Sigmoid colon (tissue), 7 donors: ENCODE results near the gene PHC2. TPM values are rescaled to one million over a fixed set of nuclear protein-coding genes. Genes with fewer than 3 reads are reported as not detected.

ENCODE experiments used
- DNase-seq: peaks from one replicate; pipeline ENCODE4 v3.0.0-alpha.2; 2019
- H3K27ac ChIP-seq, 4 donors: fragments of 200-600 bp; sonication (generic); one replicate each; pipeline ENCODE4 v1.5.1; 2016 to 2019; ENCODE audit warnings: mild to moderate bottlenecking in 1 of 4
- H3K27me3 ChIP-seq, 3 donors: fragments of 200-600 bp; sonication (generic); one replicate each; pipeline ENCODE4 v1.5.1; 2019; ENCODE audit warnings: mild to moderate bottlenecking in 1 of 3
- H3K36me3 ChIP-seq, 4 donors: fragments of 200-600 bp; sonication (generic); one replicate each; pipeline ENCODE4 v1.5.1; 2016 to 2019
- H3K4me1 ChIP-seq, 4 donors: fragments of 200-600 bp; sonication (generic); one replicate each; pipeline ENCODE4 v1.5.1; 2017 to 2019
- H3K4me3 ChIP-seq, 4 donors: fragments of 200-600 bp; sonication (generic); one replicate each; pipeline ENCODE4 v1.5.1; 2017 to 2019; ENCODE audit warnings: mild to moderate bottlenecking in 2 of 4, moderate library complexity in 1 of 4
- H3K9me3 ChIP-seq, 4 donors: fragments of 200-600 bp in 3 of 4; sonication (generic) in 3 of 4; one replicate each; pipeline versions ENCODE4 v1.5.1 to v1.6.1; 2013 to 2019
- EP300 ChIP-seq, 4 donors: sonication (generic); formaldehyde crosslinking; IDR thresholded peaks; one replicate each; pipeline ENCODE4 v1.6.1; 2017; ENCODE audit warnings: antibody characterized with exemption in 4 of 4
- POLR2A ChIP-seq, 2 donors: fragments of 450-650 bp; IDR thresholded peaks; one replicate each; pipeline ENCODE4 v1.6.1; 2016; ENCODE audit warnings: antibody characterized with exemption in 2 of 2, mild to moderate bottlenecking in 2 of 2, moderate library complexity in 2 of 2
- POLR2AphosphoS5 ChIP-seq, 4 donors: sonication (generic); formaldehyde crosslinking; IDR thresholded peaks; one replicate each; pipeline ENCODE4 v1.6.1; 2017; ENCODE audit warnings: antibody characterized with exemption in 4 of 4
- WGBS, 2 donors: extraction: QIAGEN DNeasy Blood & Tissue Kit; methylation state at CpG; one replicate each; pipeline ENCODE4 v1.1.7; 2013; 5-methylcytosine and 5-hydroxymethylcytosine counted together
- intact Hi-C: fragments of 100-400 bp; cut with DNase I; formaldehyde crosslinking; loops from one replicate; pipeline ENCODE4 v1.15.1; 2023
- polyA plus RNA-seq, 3 donors: library from polyadenylated mRNA; stranded (reverse); fragments of 200-250 nt; gene quantifications; one replicate each; pipeline ENCODE4 v1.2.3, GENCODE V29; 2013
- total RNA-seq, 4 donors: library from RNA; depleted of rRNA; stranded (reverse); fragments of >200 nt; gene quantifications; one replicate each; pipeline ENCODE4 v1.1.0, GENCODE V29; 2016
- TF ChIP-seq, protein P1 (sequence below), 4 experiments: fragments of 450-650 bp in 3 of 4; fragments of 200-600 bp in 1 of 4; IDR thresholded peaks; one replicate each; pipeline ENCODE4 v1.5.1; 2016 to 2019; ENCODE audit warnings: antibody characterized with exemption in 4 of 4, mild to moderate bottlenecking in 3 of 4, moderate library complexity in 2 of 4
- donor health status: healthy with polysubstance abuse.
- donor health status: Bipolar disorder and iron deficiency.
- donor health status: healthy.

The PHC2 gene
- total and polyA plus RNA-seq, 7 donors, result 56.2 to 199 (median 96.3) TPM

DNA sequence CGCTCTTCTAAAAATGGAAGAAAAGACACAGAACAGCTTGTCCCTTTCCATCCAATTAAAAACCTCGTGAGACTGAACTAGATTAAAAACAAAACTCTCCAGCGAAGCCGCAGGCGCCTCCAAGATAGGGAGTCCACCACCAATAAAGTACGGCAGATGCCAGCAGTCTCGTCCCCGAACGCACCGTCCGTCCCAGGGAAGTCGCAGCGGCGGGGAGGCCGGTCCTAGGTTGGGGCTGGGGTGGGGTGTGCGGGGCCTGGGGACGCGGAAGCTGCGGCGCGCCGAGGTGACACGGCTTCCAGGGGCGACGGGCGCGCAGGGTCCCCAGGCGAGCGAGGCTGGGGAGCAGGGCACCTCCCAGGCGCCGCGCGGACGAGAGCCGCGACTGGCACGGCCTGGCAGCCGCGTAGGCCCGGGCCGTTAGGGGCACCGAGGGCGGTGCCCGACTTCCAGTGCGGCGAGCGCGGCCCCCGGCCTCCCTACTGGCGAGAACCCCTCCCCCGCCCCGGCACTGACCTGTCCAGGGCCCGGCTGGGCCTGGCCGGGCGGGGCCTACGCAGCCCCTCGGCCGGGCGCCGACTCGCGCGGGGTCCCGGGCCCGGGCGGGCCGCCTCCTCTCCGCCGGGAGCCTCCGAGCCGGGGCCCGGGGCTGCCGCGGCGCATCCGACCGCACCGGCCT is 81.7 kb downstream of the PHC2 start:
- no peak for TF ChIP-seq POLR2A (IDR thresholded peaks at IDR 0.05)
- no peak for TF ChIP-seq EP300 (IDR thresholded peaks at IDR 0.05)
- peak in 3 of 4 donors; percentile 2 to 43 (median 10) for TF ChIP-seq POLR2AphosphoS5 (IDR thresholded peaks at IDR 0.05)
- intact Hi-C loops, result no loop called here
- Histone ChIP-seq H3K9me3 (no peaks in the 10 kb centered on the region), H3K4me1 (peaks cover 0 to 48% (median 41%) of the 10 kb centered on the region in 4 donors), H3K27ac (peak overlapping the region; percentile 98 to 100 (median 99)), H3K36me3 (peaks cover 0 to 2% (median under 1%) of the 10 kb centered on the region in 4 donors), H3K4me3 (peak overlapping the region; percentile 67 to 98 (median 94)), H3K27me3 (no peaks in the 10 kb centered on the region)
- peak; percentile 75 for DNase-seq
- WGBS, 2 donors, result 0% methylated on average over 78 of the region's 78 CpGs

DNA sequence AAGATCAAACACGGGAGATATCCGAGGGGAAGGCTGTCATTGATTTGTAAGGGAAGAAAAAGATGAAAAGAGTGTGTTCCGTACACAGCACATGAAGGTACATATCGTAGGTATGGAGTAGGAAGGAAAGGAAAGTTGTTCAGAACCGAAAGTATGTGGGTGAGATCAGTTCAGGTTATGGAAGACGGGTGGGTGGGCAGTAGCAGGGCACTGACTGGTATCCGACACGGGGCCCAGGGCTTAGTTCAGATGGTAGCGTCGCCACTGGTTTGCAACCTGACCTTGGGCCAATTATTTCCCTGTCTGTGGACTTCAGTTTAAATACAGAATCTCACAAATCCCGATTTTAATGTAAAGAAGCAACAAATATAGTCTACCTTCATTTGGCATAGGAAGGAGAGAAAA is 82.2 kb downstream of the PHC2 start:
- Histone ChIP-seq H3K4me3 (peak overlapping the region; percentile 67 to 98 (median 94)), H3K9me3 (no peaks in the 10 kb centered on the region), H3K27ac (peak overlapping the region; percentile 98 to 100 (median 99)), H3K36me3 (no peaks in the 10 kb centered on the region), H3K4me1 (peaks cover 0 to 54% (median 47%) of the 10 kb centered on the region in 4 donors), H3K27me3 (no peaks in the 10 kb centered on the region)
- DNase-seq, result peak; percentile 65
- TF ChIP-seq POLR2AphosphoS5 (IDR thresholded peaks at IDR 0.05) (no peak), EP300 (IDR thresholded peaks at IDR 0.05) (no peak), POLR2A (IDR thresholded peaks at IDR 0.05) (no peak)
- TF ChIP-seq, protein P1, sequence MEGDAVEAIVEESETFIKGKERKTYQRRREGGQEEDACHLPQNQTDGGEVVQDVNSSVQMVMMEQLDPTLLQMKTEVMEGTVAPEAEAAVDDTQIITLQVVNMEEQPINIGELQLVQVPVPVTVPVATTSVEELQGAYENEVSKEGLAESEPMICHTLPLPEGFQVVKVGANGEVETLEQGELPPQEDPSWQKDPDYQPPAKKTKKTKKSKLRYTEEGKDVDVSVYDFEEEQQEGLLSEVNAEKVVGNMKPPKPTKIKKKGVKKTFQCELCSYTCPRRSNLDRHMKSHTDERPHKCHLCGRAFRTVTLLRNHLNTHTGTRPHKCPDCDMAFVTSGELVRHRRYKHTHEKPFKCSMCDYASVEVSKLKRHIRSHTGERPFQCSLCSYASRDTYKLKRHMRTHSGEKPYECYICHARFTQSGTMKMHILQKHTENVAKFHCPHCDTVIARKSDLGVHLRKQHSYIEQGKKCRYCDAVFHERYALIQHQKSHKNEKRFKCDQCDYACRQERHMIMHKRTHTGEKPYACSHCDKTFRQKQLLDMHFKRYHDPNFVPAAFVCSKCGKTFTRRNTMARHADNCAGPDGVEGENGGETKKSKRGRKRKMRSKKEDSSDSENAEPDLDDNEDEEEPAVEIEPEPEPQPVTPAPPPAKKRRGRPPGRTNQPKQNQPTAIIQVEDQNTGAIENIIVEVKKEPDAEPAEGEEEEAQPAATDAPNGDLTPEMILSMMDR (IDR thresholded peaks at IDR 0.05), result no peak
- intact Hi-C loops, result no loop called here
- WGBS, 2 donors, result 2% methylated on average over 11 of the region's 11 CpGs

DNA sequence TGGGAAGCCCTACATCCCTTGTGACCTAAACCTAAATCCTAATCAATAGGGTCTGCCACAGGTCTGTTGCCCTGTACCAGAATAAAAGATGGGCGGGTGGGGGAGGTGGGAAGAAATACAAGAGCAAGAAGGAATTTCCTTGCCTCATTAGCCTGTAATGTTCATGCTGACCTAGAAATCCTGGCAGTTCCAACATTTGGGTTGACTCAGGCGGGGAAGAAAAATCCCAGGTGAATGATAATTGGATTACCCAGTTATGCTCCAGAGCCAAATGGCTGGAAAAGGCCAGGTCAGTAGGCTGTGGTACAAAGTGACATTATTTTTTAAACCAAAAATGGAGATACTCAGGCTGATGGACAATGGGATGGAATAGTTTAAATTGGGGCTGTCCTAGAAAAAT is 82.7 kb downstream of the PHC2 start:
- Histone ChIP-seq H3K27ac (peak overlapping the region; percentile 98 to 100 (median 99)), H3K36me3 (peaks cover 0 to under 1% (median 0%) of the 10 kb centered on the region in 4 donors), H3K4me3 (peak overlapping the region; percentile 67 to 98 (median 94)), H3K9me3 (no peaks in the 10 kb centered on the region), H3K4me1 (peaks cover 0 to 59% (median 52%) of the 10 kb centered on the region in 4 donors), H3K27me3 (no peaks in the 10 kb centered on the region)
- WGBS, 2 donors, result 47 to 64% methylated on average over 2 of the region's 2 CpGs
- intact Hi-C loops, result no loop called here
- no peak for TF ChIP-seq POLR2A (IDR thresholded peaks at IDR 0.05)
- peak in 1 of 4 donors; percentile 3 for TF ChIP-seq POLR2AphosphoS5 (IDR thresholded peaks at IDR 0.05)
- DNase-seq, result peak; percentile 66

DNA sequence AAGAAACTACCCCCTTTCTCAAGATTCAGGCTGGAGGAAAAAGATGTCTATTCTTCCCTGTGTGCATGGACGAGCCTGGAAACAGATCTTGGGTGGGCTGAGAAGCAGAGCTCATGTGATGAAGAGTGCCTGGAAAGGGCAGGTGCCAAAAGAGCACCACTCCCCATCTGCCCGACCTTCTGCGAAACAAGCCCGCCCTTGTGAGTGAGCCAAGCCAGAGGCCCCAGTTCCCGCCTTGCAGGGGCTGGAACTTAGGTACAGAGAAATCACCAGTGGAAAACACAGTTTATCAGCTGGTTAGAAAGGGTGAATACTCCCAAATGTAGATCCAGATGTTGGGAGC is 83.3 kb downstream of the PHC2 start:
- peak; percentile 85 for DNase-seq
- WGBS, 2 donors, result 12 to 48% methylated on average over 5 of the region's 5 CpGs
- intact Hi-C loops, result no loop called here
- H3K27me3 ChIP-seq, result no peaks in the 10 kb centered on the region
- H3K4me1 ChIP-seq, result peaks cover 0 to 64% (median 57%) of the 10 kb centered on the region in 4 donors
- H3K9me3 ChIP-seq, result no peaks in the 10 kb centered on the region
- H3K36me3 ChIP-seq, result peaks cover 0 to 5% (median 0%) of the 10 kb centered on the region in 4 donors
- peak overlapping the region; percentile 67 to 98 (median 94) for H3K4me3 ChIP-seq
- peak overlapping the region; percentile 98 to 100 (median 99) for H3K27ac ChIP-seq
- peak in 1 of 2 donors; percentile 11 for TF ChIP-seq POLR2A (IDR thresholded peaks at IDR 0.05)
- peak in 3 of 4 donors; percentile 22 to 57 (median 34) for TF ChIP-seq POLR2AphosphoS5 (IDR thresholded peaks at IDR 0.05)
- TF ChIP-seq EP300 (IDR thresholded peaks at IDR 0.05), result no peak

DNA sequence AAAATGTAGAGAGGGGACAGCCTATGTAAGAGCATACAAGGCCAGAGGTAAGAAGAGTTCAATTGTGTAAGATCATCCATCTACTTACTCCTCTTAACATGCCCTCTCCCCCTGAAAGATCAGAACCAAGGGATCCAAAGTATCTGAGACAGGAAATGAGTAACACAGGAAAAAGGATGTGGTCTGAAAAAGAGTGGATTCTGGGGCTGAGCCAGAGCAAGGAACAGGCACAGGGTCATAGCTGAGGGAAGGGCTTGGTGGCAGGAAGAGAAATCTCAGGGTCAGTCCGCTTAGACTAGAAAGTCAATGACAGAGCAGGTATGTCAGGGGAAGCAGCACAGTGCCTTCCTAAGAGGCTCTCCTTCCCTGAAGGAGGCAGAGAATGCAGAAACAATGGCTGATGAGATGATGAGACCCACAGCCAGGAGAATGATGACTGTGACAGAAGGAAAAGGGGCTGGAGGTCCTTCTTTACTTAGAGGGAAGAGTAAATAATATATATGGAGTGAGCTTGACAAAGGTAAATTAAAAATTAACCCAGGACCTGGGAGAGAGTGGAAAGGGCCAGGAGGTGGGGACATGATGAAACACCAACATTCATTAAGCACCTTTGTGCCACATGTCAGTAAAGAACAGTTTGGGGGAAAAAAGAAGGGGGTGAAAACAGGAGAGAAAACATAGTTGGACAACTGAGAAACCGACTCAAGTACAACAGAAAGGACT is 83.8 kb downstream of the PHC2 start:
- peak; percentile 71 to 85 (median 80) for TF ChIP-seq POLR2AphosphoS5 (IDR thresholded peaks at IDR 0.05)
- peak in 1 of 2 donors; percentile 58 for TF ChIP-seq POLR2A (IDR thresholded peaks at IDR 0.05)
- TF ChIP-seq EP300 (IDR thresholded peaks at IDR 0.05), result no peak
- no peaks in the 10 kb centered on the region for H3K27me3 ChIP-seq
- WGBS, 2 donors, result 7 to 40% methylated on average over 2 of the region's 2 CpGs
- peak overlapping the region; percentile 67 to 98 (median 94) for H3K4me3 ChIP-seq
- intact Hi-C loops, result no loop called here
- peaks cover 0 to 5% (median 0%) of the 10 kb centered on the region in 4 donors for H3K36me3 ChIP-seq
- DNase-seq, result peak; percentile 88
- H3K27ac ChIP-seq, result peak overlapping the region; percentile 98 to 100 (median 99)
- H3K4me1 ChIP-seq, result peaks cover 0 to 70% (median 63%) of the 10 kb centered on the region in 4 donors
- H3K9me3 ChIP-seq, result no peaks in the 10 kb centered on the region

DNA sequence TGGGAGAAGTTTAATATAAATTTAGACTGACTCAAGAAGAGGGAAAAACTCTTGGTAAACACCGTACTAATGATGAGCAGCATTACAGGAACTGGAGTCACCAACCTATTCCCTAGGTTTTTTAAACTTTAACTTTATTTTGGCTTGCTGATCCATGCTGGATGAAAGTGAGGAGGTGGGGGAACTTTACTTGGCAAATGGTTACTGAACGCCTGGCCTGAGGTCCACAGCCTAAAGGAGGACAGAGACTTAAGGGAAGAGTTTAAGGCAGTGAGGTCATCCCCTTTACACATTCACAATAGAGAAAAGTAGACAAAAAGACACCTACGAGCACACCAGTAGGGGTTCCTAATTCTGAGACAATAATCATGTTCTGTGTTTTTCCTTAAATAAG is 84.4 kb downstream of the PHC2 start:
- DNase-seq, result no peak
- TF ChIP-seq POLR2A (IDR thresholded peaks at IDR 0.05), result no peak
- no peak for TF ChIP-seq EP300 (IDR thresholded peaks at IDR 0.05)
- TF ChIP-seq, protein P1 (IDR thresholded peaks at IDR 0.05), result no peak
- peaks cover 0 to 5% (median 0%) of the 10 kb centered on the region in 4 donors for H3K36me3 ChIP-seq
- 56 to 63% methylated on average over 3 of the region's 3 CpGs for WGBS, 2 donors
- intact Hi-C loops, result no loop called here
- H3K4me1 ChIP-seq, result peaks cover 0 to 75% (median 68%) of the 10 kb centered on the region in 4 donors
- no peaks in the 10 kb centered on the region for H3K27me3 ChIP-seq
- H3K27ac ChIP-seq, result peak overlapping the region; percentile 98 to 100 (median 99)
- peak overlapping the region; percentile 5 to 98 (median 94) for H3K4me3 ChIP-seq
- H3K9me3 ChIP-seq, result no peaks in the 10 kb centered on the region
